ENCODE data around the gene SP9. TPM values are rescaled to one million over a fixed set of nuclear protein-coding genes. Genes with fewer than 3 reads are reported as not detected.

SP9 gene
- total and polyA plus RNA-seq, 9 of the 15 experiments (the other 6 are each of a cell fraction or from before 2014, with no cell fraction given), result 0.04 to 0.23 (median 0.11) TPM; not detected in 3

DNA sequence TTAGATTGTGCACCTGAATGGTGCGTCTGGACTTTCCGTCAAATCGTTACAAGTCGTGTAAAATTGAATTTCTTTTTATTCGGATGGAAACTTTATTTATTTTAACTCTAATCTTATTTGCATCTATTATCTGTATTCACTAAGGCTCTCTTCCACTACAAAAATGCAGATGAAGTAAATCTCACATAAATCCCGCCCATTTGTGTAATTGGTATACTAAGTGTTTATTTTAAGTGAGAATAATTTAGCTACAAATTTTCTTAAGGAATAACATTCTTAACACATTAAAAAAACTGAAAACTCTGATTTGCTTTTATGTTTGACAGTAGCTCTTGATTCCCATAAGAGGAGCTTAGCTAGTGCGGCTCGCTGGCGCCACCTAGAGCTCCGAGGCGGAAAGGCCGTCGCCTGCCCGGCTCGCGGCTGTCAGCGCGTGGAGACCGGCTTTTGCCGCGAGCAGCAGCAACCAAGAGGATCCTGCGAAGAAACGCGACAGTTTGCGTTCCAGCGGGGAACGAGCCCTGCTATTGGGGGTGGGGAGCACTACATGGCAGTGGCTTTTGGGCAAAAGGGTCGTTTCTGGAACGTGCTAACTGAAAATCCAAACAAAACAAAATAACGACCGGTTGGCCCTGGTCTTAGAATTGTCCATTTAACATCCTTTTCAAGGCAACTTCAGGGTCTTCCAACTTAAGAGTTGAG, 6.7 kb downstream of the SP9 start (continued):
- TF ChIP-seq, protein P1, sequence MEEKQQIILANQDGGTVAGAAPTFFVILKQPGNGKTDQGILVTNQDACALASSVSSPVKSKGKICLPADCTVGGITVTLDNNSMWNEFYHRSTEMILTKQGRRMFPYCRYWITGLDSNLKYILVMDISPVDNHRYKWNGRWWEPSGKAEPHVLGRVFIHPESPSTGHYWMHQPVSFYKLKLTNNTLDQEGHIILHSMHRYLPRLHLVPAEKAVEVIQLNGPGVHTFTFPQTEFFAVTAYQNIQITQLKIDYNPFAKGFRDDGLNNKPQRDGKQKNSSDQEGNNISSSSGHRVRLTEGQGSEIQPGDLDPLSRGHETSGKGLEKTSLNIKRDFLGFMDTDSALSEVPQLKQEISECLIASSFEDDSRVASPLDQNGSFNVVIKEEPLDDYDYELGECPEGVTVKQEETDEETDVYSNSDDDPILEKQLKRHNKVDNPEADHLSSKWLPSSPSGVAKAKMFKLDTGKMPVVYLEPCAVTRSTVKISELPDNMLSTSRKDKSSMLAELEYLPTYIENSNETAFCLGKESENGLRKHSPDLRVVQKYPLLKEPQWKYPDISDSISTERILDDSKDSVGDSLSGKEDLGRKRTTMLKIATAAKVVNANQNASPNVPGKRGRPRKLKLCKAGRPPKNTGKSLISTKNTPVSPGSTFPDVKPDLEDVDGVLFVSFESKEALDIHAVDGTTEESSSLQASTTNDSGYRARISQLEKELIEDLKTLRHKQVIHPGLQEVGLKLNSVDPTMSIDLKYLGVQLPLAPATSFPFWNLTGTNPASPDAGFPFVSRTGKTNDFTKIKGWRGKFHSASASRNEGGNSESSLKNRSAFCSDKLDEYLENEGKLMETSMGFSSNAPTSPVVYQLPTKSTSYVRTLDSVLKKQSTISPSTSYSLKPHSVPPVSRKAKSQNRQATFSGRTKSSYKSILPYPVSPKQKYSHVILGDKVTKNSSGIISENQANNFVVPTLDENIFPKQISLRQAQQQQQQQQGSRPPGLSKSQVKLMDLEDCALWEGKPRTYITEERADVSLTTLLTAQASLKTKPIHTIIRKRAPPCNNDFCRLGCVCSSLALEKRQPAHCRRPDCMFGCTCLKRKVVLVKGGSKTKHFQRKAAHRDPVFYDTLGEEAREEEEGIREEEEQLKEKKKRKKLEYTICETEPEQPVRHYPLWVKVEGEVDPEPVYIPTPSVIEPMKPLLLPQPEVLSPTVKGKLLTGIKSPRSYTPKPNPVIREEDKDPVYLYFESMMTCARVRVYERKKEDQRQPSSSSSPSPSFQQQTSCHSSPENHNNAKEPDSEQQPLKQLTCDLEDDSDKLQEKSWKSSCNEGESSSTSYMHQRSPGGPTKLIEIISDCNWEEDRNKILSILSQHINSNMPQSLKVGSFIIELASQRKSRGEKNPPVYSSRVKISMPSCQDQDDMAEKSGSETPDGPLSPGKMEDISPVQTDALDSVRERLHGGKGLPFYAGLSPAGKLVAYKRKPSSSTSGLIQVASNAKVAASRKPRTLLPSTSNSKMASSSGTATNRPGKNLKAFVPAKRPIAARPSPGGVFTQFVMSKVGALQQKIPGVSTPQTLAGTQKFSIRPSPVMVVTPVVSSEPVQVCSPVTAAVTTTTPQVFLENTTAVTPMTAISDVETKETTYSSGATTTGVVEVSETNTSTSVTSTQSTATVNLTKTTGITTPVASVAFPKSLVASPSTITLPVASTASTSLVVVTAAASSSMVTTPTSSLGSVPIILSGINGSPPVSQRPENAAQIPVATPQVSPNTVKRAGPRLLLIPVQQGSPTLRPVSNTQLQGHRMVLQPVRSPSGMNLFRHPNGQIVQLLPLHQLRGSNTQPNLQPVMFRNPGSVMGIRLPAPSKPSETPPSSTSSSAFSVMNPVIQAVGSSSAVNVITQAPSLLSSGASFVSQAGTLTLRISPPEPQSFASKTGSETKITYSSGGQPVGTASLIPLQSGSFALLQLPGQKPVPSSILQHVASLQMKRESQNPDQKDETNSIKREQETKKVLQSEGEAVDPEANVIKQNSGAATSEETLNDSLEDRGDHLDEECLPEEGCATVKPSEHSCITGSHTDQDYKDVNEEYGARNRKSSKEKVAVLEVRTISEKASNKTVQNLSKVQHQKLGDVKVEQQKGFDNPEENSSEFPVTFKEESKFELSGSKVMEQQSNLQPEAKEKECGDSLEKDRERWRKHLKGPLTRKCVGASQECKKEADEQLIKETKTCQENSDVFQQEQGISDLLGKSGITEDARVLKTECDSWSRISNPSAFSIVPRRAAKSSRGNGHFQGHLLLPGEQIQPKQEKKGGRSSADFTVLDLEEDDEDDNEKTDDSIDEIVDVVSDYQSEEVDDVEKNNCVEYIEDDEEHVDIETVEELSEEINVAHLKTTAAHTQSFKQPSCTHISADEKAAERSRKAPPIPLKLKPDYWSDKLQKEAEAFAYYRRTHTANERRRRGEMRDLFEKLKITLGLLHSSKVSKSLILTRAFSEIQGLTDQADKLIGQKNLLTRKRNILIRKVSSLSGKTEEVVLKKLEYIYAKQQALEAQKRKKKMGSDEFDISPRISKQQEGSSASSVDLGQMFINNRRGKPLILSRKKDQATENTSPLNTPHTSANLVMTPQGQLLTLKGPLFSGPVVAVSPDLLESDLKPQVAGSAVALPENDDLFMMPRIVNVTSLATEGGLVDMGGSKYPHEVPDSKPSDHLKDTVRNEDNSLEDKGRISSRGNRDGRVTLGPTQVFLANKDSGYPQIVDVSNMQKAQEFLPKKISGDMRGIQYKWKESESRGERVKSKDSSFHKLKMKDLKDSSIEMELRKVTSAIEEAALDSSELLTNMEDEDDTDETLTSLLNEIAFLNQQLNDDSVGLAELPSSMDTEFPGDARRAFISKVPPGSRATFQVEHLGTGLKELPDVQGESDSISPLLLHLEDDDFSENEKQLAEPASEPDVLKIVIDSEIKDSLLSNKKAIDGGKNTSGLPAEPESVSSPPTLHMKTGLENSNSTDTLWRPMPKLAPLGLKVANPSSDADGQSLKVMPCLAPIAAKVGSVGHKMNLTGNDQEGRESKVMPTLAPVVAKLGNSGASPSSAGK (IDR thresholded peaks at IDR 0.05), result peak; percentile 84
- TF ChIP-seq UBTF (IDR thresholded peaks at IDR 0.05; ENCODE audit: borderline replicate concordance in 1 of 2, low read depth in 2 of 2, low read length in 2 of 2) (0 out of 4 replicates have a peak, but pooled peaks of 1 of the 2 experiments have one; percentile 44), TCF7 (IDR thresholded peaks at IDR 0.05; ENCODE audit: borderline replicate concordance) (no peak; the same call in 1 of the 2 replicates), ARID2 (IDR thresholded peaks at IDR 0.05) (peak; percentile 71; the same call in 1 of the 2 replicates), TAL1 (IDR thresholded peaks at IDR 0.05) (no peak), TFAM (CRISPR knock-in tag; conservative IDR thresholded peaks at IDR 0.05) (no peak), CBX3 (IDR thresholded peaks at IDR 0.05; ENCODE audit: borderline replicate concordance in 1 of 2, low read length in 2 of 2) (peak in 1 of 2 experiments; percentile 72; a peak in 1 of 3 replicates)
- TF ChIP-seq, protein P2, sequence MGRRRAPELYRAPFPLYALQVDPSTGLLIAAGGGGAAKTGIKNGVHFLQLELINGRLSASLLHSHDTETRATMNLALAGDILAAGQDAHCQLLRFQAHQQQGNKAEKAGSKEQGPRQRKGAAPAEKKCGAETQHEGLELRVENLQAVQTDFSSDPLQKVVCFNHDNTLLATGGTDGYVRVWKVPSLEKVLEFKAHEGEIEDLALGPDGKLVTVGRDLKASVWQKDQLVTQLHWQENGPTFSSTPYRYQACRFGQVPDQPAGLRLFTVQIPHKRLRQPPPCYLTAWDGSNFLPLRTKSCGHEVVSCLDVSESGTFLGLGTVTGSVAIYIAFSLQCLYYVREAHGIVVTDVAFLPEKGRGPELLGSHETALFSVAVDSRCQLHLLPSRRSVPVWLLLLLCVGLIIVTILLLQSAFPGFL (CRISPR knock-in tag; IDR thresholded peaks at IDR 0.05), result 0 out of 2 replicates have a peak, but pooled peaks have one; percentile 50
- TF ChIP-seq, protein P3, sequence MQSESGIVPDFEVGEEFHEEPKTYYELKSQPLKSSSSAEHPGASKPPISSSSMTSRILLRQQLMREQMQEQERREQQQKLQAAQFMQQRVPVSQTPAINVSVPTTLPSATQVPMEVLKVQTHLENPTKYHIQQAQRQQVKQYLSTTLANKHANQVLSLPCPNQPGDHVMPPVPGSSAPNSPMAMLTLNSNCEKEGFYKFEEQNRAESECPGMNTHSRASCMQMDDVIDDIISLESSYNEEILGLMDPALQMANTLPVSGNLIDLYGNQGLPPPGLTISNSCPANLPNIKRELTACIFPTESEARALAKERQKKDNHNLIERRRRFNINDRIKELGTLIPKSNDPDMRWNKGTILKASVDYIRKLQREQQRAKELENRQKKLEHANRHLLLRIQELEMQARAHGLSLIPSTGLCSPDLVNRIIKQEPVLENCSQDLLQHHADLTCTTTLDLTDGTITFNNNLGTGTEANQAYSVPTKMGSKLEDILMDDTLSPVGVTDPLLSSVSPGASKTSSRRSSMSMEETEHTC (IDR thresholded peaks at IDR 0.05), result no peak
